Measurements from ENCODE around the gene DISC1.

DISC1 gene

DNA sequence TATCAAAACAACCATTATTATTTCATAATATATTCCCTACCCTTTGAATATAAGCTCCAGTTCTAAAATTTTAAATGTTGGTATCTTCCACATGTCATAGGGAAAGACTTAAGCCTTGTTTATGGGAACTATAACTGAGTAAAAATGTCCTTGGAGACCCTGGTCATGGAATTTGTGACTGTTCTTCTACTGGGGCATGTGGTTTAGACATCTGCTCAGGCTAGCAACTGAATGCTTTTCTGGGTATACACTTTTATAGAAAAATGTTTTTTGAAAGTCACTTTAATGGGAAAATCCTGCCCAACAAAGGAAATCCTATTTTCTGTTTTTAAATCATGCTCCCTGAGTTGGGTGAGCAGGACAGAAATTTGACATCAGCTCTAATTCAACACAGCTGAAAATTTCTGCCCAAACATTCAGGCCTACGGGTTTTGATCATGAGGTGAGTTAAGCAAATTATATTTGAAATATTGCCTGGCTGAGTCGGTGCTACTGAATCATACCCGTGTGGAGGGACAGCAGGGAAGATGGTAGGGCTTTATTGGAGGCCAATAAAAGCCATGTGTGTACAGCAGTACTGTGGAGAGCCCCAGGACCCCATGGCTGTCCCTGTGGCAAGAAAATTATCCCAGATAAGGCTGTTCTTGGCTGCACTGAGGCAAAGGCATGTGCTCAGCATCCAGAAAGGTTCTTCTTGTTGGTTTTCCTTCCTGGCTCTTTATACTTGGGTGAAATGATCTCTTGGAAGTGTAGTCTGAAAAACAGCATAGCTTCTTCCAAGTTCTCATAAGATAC, 391.8 kb downstream of the DISC1 start:
- Histone ChIP-seq H3K9me3 (ENCODE audit: insufficient read depth, low read length) (no peaks in the 10 kb centered on the region), H2AFZ (ENCODE audit: low read depth, low read length, severe bottlenecking) (no peak overlapping the region), H3K27me3 (ENCODE audit: low read length) (no peaks in the 10 kb centered on the region), H3K79me2 (ENCODE audit: insufficient read depth, low read length) (no peaks in the 10 kb centered on the region), H3K9me2 (replicated peaks; ENCODE audit: insufficient read depth, low read length) (no peaks in the 10 kb centered on the region), H3K36me3 (ENCODE audit: low read length) (no peaks in the 10 kb centered on the region), H3F3A (ENCODE audit: insufficient read depth) (no peaks in the 10 kb centered on the region), H3K27ac (ENCODE audit: low read depth, low read length) (no peak overlapping the region), H4K20me1 (ENCODE audit: low read depth, low read length) (no peaks in the 10 kb centered on the region), H3K9ac (ENCODE audit: low read length) (no peak overlapping the region), H3K4me3 (ENCODE audit: insufficient read depth, low read length, poor library complexity, severe bottlenecking) (no peak overlapping the region), H3K4me2 (ENCODE audit: low read depth, low read length, poor library complexity, severe bottlenecking) (no peak overlapping the region)
- TF ChIP-seq, protein P1, sequence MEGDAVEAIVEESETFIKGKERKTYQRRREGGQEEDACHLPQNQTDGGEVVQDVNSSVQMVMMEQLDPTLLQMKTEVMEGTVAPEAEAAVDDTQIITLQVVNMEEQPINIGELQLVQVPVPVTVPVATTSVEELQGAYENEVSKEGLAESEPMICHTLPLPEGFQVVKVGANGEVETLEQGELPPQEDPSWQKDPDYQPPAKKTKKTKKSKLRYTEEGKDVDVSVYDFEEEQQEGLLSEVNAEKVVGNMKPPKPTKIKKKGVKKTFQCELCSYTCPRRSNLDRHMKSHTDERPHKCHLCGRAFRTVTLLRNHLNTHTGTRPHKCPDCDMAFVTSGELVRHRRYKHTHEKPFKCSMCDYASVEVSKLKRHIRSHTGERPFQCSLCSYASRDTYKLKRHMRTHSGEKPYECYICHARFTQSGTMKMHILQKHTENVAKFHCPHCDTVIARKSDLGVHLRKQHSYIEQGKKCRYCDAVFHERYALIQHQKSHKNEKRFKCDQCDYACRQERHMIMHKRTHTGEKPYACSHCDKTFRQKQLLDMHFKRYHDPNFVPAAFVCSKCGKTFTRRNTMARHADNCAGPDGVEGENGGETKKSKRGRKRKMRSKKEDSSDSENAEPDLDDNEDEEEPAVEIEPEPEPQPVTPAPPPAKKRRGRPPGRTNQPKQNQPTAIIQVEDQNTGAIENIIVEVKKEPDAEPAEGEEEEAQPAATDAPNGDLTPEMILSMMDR (IDR thresholded peaks at IDR 0.05; ENCODE audit: insufficient read depth, low read length, poor library complexity, severe bottlenecking), result no peak
- no peak for TF ChIP-seq EZH2phosphoT487 (conservative IDR thresholded peaks at IDR 0.05; ENCODE audit: low read length)

DNA sequence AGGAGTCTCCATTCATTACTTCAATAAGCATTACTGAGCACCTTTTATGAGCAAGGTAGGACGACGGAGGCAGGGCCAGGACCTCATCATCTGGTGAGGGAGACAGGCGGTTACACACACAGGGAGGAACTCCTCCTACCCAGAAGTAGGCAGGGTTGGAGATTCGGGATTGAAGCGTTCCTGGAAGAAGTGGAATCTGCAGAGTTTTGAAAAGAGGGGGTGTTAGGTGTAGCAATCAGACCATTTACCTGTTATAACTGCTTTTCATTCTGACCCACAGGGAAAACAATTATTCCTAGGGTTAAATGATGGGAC, 392.4 kb downstream of the DISC1 start:
- H4K20me1 ChIP-seq (ENCODE audit: low read depth, low read length), result no peaks in the 10 kb centered on the region
- H3K9ac ChIP-seq (ENCODE audit: low read length), result no peak overlapping the region
- H3K4me3 ChIP-seq (ENCODE audit: insufficient read depth, low read length, poor library complexity, severe bottlenecking), result no peak overlapping the region
- H3K27ac ChIP-seq (ENCODE audit: low read depth, low read length), result no peak overlapping the region
- H3K4me2 ChIP-seq (ENCODE audit: low read depth, low read length, poor library complexity, severe bottlenecking), result no peak overlapping the region
- TF ChIP-seq, protein P1 (IDR thresholded peaks at IDR 0.05; ENCODE audit: insufficient read depth, low read length, poor library complexity, severe bottlenecking), result no peak
- no peak for TF ChIP-seq EZH2phosphoT487 (conservative IDR thresholded peaks at IDR 0.05; ENCODE audit: low read length)
- no peaks in the 10 kb centered on the region for H3K36me3 ChIP-seq (ENCODE audit: low read length)
- H3F3A ChIP-seq (ENCODE audit: insufficient read depth), result no peaks in the 10 kb centered on the region
- no peaks in the 10 kb centered on the region for H3K27me3 ChIP-seq (ENCODE audit: low read length)
- H3K79me2 ChIP-seq (ENCODE audit: insufficient read depth, low read length), result no peaks in the 10 kb centered on the region
- H3K9me2 ChIP-seq (replicated peaks; ENCODE audit: insufficient read depth, low read length), result no peaks in the 10 kb centered on the region
- H2AFZ ChIP-seq (ENCODE audit: low read depth, low read length, severe bottlenecking), result no peak overlapping the region
- no peaks in the 10 kb centered on the region for H3K9me3 ChIP-seq (ENCODE audit: insufficient read depth, low read length)

DNA sequence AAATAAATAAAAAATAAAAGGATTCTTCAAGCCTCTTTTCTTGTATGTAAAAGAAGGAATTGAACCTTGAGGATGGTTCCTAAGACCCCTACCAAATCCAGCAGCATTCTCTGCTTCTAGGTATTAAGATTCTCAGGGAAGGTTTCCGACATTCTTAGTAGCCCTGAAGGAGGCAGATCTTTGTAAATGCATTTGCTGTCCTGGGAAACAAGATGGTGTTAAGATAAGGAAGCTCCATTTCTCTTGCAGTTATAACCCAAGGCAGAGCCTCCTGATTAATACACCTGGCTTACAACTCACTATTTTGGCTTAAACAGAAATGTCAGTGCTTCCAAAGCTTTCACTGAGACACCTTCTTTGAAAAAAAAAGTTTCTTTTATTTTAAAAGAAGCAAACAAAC, 393.8 kb downstream of the DISC1 start:
- Histone ChIP-seq H3K9me3 (ENCODE audit: insufficient read depth, low read length) (no peaks in the 10 kb centered on the region), H2AFZ (ENCODE audit: low read depth, low read length, severe bottlenecking) (no peak overlapping the region), H3K9ac (ENCODE audit: low read length) (no peak overlapping the region), H3K4me3 (ENCODE audit: insufficient read depth, low read length, poor library complexity, severe bottlenecking) (no peak overlapping the region), H4K20me1 (ENCODE audit: low read depth, low read length) (no peaks in the 10 kb centered on the region), H3K27ac (ENCODE audit: low read depth, low read length) (no peak overlapping the region), H3F3A (ENCODE audit: insufficient read depth) (no peaks in the 10 kb centered on the region), H3K27me3 (ENCODE audit: low read length) (no peaks in the 10 kb centered on the region), H3K36me3 (ENCODE audit: low read length) (no peaks in the 10 kb centered on the region), H3K9me2 (replicated peaks; ENCODE audit: insufficient read depth, low read length) (no peaks in the 10 kb centered on the region), H3K4me2 (ENCODE audit: low read depth, low read length, poor library complexity, severe bottlenecking) (no peak overlapping the region), H3K79me2 (ENCODE audit: insufficient read depth, low read length) (no peaks in the 10 kb centered on the region)
- no peak for TF ChIP-seq EZH2phosphoT487 (conservative IDR thresholded peaks at IDR 0.05; ENCODE audit: low read length)

DNA sequence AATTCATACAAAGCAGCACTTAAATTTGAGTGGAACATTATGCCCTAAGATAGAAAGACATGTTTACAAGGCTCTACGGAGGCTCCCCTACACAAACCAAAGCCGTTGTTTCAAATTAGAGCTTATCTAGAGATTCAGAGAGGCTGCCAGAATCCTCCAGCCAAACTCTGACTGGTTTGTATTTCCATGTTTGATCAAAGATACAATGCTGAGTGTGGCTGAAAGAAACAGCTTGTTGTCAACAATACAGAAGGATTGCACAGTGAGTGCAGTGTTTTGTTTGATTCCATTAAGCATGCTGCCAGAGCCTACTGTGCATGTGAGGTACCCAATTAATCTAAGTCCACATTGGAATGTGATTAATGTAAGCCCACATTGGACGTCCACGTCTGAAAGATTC, 402.7 kb downstream of the DISC1 start:
- Histone ChIP-seq H3K9ac (ENCODE audit: low read length) (no peak overlapping the region), H3K4me2 (ENCODE audit: low read depth, low read length, poor library complexity, severe bottlenecking) (no peak overlapping the region), H3K9me2 (replicated peaks; ENCODE audit: insufficient read depth, low read length) (no peaks in the 10 kb centered on the region), H3K27ac (ENCODE audit: low read depth, low read length) (no peak overlapping the region), H3K4me3 (ENCODE audit: insufficient read depth, low read length, poor library complexity, severe bottlenecking) (no peak overlapping the region), H3F3A (ENCODE audit: insufficient read depth) (no peaks in the 10 kb centered on the region), H4K20me1 (ENCODE audit: low read depth, low read length) (no peaks in the 10 kb centered on the region), H3K36me3 (ENCODE audit: low read length) (no peaks in the 10 kb centered on the region), H3K9me3 (ENCODE audit: insufficient read depth, low read length) (no peaks in the 10 kb centered on the region), H2AFZ (ENCODE audit: low read depth, low read length, severe bottlenecking) (no peak overlapping the region), H3K79me2 (ENCODE audit: insufficient read depth, low read length) (no peaks in the 10 kb centered on the region), H3K27me3 (ENCODE audit: low read length) (no peaks in the 10 kb centered on the region)
- no peak for TF ChIP-seq EZH2phosphoT487 (conservative IDR thresholded peaks at IDR 0.05; ENCODE audit: low read length)
- TF ChIP-seq, protein P1 (IDR thresholded peaks at IDR 0.05; ENCODE audit: insufficient read depth, low read length, poor library complexity, severe bottlenecking), result no peak
